GM12878 (cell line): ENCODE data around the gene RAB30. TPM values are rescaled to one million over a fixed set of nuclear protein-coding genes. Genes with fewer than 3 reads are reported as not detected.
A peak's percentile ranks its signal among the peaks of the same experiment; 100 is the strongest.

Experiments
- CBFB ChIP-seq: IDR thresholded peaks from 2 replicates; pipeline ENCODE4 v1.6.1; 2016; ENCODE audit warnings: antibody characterized with exemption, low read depth
- DPF2 ChIP-seq: fragments of 450-650 bp; IDR thresholded peaks from 2 replicates; pipeline ENCODE4 v1.6.1; 2017; ENCODE audit warnings: mild to moderate bottlenecking
- FOXM1 ChIP-seq: IDR thresholded peaks from 2 replicates; pipeline ENCODE4 v1.6.1; 2012; ENCODE audit warnings: low read depth, mild to moderate bottlenecking, inconsistent platforms, low read length, moderate library complexity
- HDAC2 ChIP-seq: fragments of 200-600 bp; sonication (generic); IDR thresholded peaks from 2 replicates; pipeline ENCODE4 v1.6.1; 2017
- MAX ChIP-seq: IDR thresholded peaks from 2 replicates; pipeline ENCODE4 v1.6.1; 2012; ENCODE audit warnings: low read depth, low read length, improper control_type of control experiment
- MLLT1 ChIP-seq: fragments of 450-650 bp; IDR thresholded peaks from 2 replicates; pipeline ENCODE4 v1.6.1; 2016; ENCODE audit warnings: mild to moderate bottlenecking
- NR2C1 ChIP-seq: fragments of 450-650 bp; IDR thresholded peaks from 2 replicates; pipeline ENCODE4 v1.6.1; 2017; ENCODE audit warnings: antibody characterized with exemption, mild to moderate bottlenecking, moderate library complexity
- RAD51 ChIP-seq: fragments of 450-650 bp; IDR thresholded peaks from 2 replicates; pipeline ENCODE4 v1.6.1; 2016; ENCODE audit warnings: moderate library complexity, mild to moderate bottlenecking, inconsistent platforms
- SP1 ChIP-seq: IDR thresholded peaks from one replicate; pipeline ENCODE4 v1.6.1; 2011; ENCODE audit warnings: low read depth, low read length
- TCF3 ChIP-seq: IDR thresholded peaks from 2 replicates; pipeline ENCODE4 v1.6.1; 2012; ENCODE audit warnings: low read depth, mild to moderate bottlenecking, low read length, borderline replicate concordance; ENCODE audit not compliant: insufficient read depth
- polyA plus RNA-seq, 11 experiments: library from polyadenylated mRNA; depleted of rRNA in 4 of 11; unstranded in 6 of 11; stranded (reverse) in 5 of 11; fragments of >200 nt; fragmentation: Nextera tagmentation in 4 of 11; fragmentation: Illumina TruSeq in 1 of 11; extraction: Ambion mirVana in 4 of 11; extraction: Trizol in 1 of 11; gene quantifications; 1 replicate in 1 of 11; 2 replicates in 10 of 11; pipeline versions ENCODE4 v1.2.1 to v1.2.3, GENCODE V29; 2011 to 2016; ENCODE audit warnings: inconsistent platforms in 2 of 11, missing spikeins in 2 of 11, low read depth in 1 of 11
- total RNA-seq, 4 experiments: library from RNA; depleted of rRNA in 3 of 4; stranded (reverse); fragments of >200 nt in 3 of 4; fragmentation: Illumina TruSeq in 1 of 4; extraction: Trizol in 1 of 4; gene quantifications; 2 replicates each; pipeline versions ENCODE4 v1.2.1 to v1.2.3, GENCODE V29; 2013 to 2021
- TF ChIP-seq, protein P1 (sequence below): fragments of 450-650 bp; IDR thresholded peaks from 2 replicates; pipeline ENCODE4 v1.6.1; 2018; ENCODE audit warnings: mild to moderate bottlenecking, low read depth, moderate library complexity; ENCODE audit not compliant: partially characterized antibody

RAB30 gene
- total and polyA plus RNA-seq, 10 of the 15 experiments (the other 5 are each of a cell fraction or from before 2014, with no cell fraction given), result 9.8 to 26.7 (median 19.2) TPM

- TF ChIP-seq, protein P1, sequence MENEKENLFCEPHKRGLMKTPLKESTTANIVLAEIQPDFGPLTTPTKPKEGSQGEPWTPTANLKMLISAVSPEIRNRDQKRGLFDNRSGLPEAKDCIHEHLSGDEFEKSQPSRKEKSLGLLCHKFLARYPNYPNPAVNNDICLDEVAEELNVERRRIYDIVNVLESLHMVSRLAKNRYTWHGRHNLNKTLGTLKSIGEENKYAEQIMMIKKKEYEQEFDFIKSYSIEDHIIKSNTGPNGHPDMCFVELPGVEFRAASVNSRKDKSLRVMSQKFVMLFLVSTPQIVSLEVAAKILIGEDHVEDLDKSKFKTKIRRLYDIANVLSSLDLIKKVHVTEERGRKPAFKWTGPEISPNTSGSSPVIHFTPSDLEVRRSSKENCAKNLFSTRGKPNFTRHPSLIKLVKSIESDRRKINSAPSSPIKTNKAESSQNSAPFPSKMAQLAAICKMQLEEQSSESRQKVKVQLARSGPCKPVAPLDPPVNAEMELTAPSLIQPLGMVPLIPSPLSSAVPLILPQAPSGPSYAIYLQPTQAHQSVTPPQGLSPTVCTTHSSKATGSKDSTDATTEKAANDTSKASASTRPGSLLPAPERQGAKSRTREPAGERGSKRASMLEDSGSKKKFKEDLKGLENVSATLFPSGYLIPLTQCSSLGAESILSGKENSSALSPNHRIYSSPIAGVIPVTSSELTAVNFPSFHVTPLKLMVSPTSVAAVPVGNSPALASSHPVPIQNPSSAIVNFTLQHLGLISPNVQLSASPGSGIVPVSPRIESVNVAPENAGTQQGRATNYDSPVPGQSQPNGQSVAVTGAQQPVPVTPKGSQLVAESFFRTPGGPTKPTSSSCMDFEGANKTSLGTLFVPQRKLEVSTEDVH, result no peak
- TF ChIP-seq MAX (no peak), FOXM1 (no peak), HDAC2 (no peak), MLLT1 (no peak), DPF2 (0 out of 2 replicates have a peak, but pooled peaks have one; percentile 37), NR2C1 (no peak; the same call in 1 of the 2 replicates), SP1 (no peak), RAD51 (no peak), TCF3 (no peak), CBFB (no peak)
Observed at GRCh38 chr11:82995754-82996398, 75.8 kb downstream of the RAB30 start (continued).
